Mesendoderm (in vitro differentiated cells): ENCODE data around the gene TRIM33.

ENCODE experiments used
- DNase-seq: peaks from one replicate; pipeline ENCODE4 v3.0.0; 2013
- H2AK5ac ChIP-seq: 2 replicates; pipeline ENCODE4 v1.6.1; 2013; ENCODE audit warnings: low read length, inconsistent platforms
- H2BK120ac ChIP-seq: 2 replicates; pipeline ENCODE4 v1.6.1; 2013; ENCODE audit warnings: low read depth, mild to moderate bottlenecking, low read length, moderate library complexity, mixed read lengths
- H2BK15ac ChIP-seq: replicated peaks from 2 replicates; pipeline ENCODE4 v1.6.1; 2013; ENCODE audit warnings: low read depth, mild to moderate bottlenecking, moderate library complexity
- H2BK5ac ChIP-seq: 2 replicates; pipeline ENCODE4 v1.6.1; 2013; ENCODE audit warnings: low read length, inconsistent platforms
- H3K18ac ChIP-seq: 2 replicates; pipeline ENCODE4 v1.6.1; 2013; ENCODE audit warnings: mild to moderate bottlenecking, low read length, mixed read lengths
- H3K23ac ChIP-seq: one replicate; pipeline ENCODE4 v1.6.1; 2013; ENCODE audit warnings: low read length
- H3K27ac ChIP-seq: 2 replicates; pipeline ENCODE4 v1.5.1; 2013; ENCODE audit warnings: low read depth, mild to moderate bottlenecking, inconsistent platforms, low read length, moderate library complexity
- H3K27me3 ChIP-seq: 2 replicates; pipeline ENCODE4 v1.6.1; 2013; ENCODE audit warnings: low read length, control low read depth, mild to moderate bottlenecking, inconsistent platforms; ENCODE audit not compliant: insufficient read depth, poor library complexity
- H3K36me3 ChIP-seq: 2 replicates; pipeline ENCODE4 v1.6.1; 2013; ENCODE audit warnings: low read length, inconsistent platforms; ENCODE audit not compliant: control insufficient read depth, insufficient read depth
- H3K4ac ChIP-seq: one replicate; pipeline ENCODE4 v1.6.1; 2013; ENCODE audit warnings: low read depth, mild to moderate bottlenecking, low read length, moderate library complexity
- H3K4me1 ChIP-seq: 2 replicates; pipeline ENCODE4 v1.6.1; 2013; ENCODE audit warnings: low read depth, low read length, inconsistent platforms; ENCODE audit not compliant: control insufficient read depth
- H3K4me2 ChIP-seq: 2 replicates; pipeline ENCODE4 v1.6.1; 2013; ENCODE audit warnings: low read length
- H3K4me3 ChIP-seq: 2 replicates; pipeline ENCODE4 v1.5.1; 2013; ENCODE audit warnings: mild to moderate bottlenecking, low read length
- H3K56ac ChIP-seq: one replicate; pipeline ENCODE4 v1.6.1; 2013; ENCODE audit warnings: low read length
- H3K79me1 ChIP-seq: 2 replicates; pipeline ENCODE4 v1.6.1; 2013; ENCODE audit warnings: low read length, inconsistent platforms
- H3K79me2 ChIP-seq: 2 replicates; pipeline ENCODE4 v1.6.1; 2013; ENCODE audit warnings: mild to moderate bottlenecking, low read length; ENCODE audit not compliant: control insufficient read depth, insufficient read depth
- H3K9ac ChIP-seq: 2 replicates; pipeline ENCODE4 v1.6.1; 2013; ENCODE audit warnings: low read length, inconsistent platforms
- H4K5ac ChIP-seq: one replicate; pipeline ENCODE4 v1.6.1; 2013; ENCODE audit warnings: low read length
- H4K8ac ChIP-seq: one replicate; pipeline ENCODE4 v1.6.1; 2013; ENCODE audit warnings: low read depth, mild to moderate bottlenecking, control low read depth, low read length, moderate library complexity
- WGBS: extraction: QIAGEN DNeasy Blood & Tissue Kit; methylation state at CpG from one replicate; pipeline ENCODE4 v1.1.7; 2013; ENCODE audit warnings: low lambda C conversion rate, missing lambda C conversion rate; ENCODE audit not compliant: insufficient coverage; ENCODE audit errors: extremely low coverage; 5-methylcytosine and 5-hydroxymethylcytosine counted together

TRIM33 gene

DNA sequence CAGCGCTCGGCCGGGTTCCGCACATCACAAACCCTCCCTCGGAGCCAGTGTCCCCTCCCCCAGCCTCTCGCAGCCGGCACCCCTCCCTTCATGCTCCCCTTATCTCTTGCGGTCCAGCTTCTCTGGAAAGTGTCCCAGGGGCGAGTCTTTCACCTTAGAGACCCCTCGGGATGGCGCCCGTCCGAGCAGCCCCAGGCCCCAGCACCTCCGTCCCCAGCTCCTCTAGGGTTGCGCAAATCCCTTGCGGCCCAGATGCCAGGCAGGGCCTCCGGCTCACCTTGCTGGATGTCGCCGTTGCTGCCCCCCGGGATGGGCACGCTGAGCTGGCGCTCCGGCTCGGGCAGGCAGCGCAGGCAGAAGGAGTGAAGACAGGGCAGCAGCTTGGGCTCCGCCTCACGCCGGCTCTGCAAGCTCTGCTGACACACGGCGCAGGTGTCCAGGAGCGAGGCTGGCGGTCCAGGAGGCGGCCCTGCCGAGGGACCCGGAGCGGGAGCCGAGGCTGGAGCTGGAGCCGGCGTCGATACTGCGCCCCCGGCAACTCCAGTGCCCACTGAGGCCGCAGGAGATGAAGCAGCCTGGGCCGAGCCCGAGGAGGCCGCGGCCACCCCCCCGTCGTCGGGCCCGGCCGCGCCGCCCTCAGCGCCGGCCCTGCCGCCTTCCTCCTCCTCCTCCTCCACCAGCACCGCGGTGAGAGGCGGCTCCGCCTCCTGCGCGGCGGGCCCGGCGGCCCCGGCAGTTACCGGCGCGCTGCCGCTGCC is 550 bp downstream of the TRIM33 start:
- Histone ChIP-seq H3K79me1 (peaks cover 11% of the 10 kb centered on the region), H3K4ac (peak overlapping the region; percentile 61), H3K56ac (peak overlapping the region; percentile 99), H2BK120ac (no peak overlapping the region), H4K8ac (no peak overlapping the region), H3K4me3 (peak overlapping the region; percentile 87), H3K27me3 (no peaks in the 10 kb centered on the region), H2AK5ac (no peak overlapping the region), H2BK15ac (no peak overlapping the region), H3K79me2 (peaks cover 45% of the 10 kb centered on the region), H3K27ac (peak overlapping the region; percentile 75), H2BK5ac (no peak overlapping the region), H3K36me3 (no peaks in the 10 kb centered on the region), H3K4me1 (peaks cover 13% of the 10 kb centered on the region), H3K4me2 (peak overlapping the region; percentile 98), H3K23ac (peak overlapping the region; percentile 92), H4K5ac (no peak overlapping the region), H3K18ac (peak overlapping the region; percentile 88), H3K9ac (peak overlapping the region; percentile 94)
- no CpG with 5 or more reads among the region's 71 CpGs for WGBS
- peak; percentile 59 for DNase-seq

DNA sequence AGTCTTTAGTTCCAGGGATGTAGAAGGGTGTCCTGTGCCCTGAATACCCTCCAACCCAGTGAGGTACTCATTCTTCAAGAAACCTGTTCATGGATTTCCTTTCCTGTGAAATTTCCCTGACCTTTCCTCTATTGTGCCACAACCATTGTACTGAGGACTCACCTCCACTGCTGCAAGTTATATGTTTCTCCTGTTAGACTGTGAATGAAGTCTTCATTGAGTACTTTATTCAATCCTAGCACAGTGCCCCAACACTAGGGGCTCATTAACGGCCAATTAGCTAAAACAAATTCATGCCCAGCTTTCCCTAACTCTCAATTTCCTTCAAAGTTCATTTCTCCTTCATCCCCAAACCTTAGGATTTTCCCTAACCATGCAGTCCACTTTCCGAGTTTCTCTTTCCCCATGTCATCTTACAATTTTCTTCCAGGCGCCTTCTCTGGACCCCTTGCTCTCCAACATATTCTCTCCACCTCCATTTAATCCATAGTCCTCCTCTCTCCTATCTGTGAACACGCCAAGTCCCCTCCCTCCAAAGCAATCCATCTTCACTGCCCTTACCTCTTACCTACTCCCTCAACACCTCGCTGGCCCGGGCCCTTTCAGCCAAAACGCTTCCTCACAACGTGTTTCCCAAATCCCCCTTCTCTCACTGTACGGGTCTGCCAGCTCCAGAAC is 1.3 kb downstream of the TRIM33 start:
- Histone ChIP-seq H3K23ac (peak overlapping the region; percentile 92), H4K8ac (no peak overlapping the region), H3K4me1 (peaks cover 13% of the 10 kb centered on the region), H2BK5ac (no peak overlapping the region), H2AK5ac (no peak overlapping the region), H3K27ac (no peak overlapping the region), H3K79me2 (peaks cover 52% of the 10 kb centered on the region), H3K4ac (no peak overlapping the region), H3K56ac (peak overlapping the region; percentile 99), H3K36me3 (no peaks in the 10 kb centered on the region), H2BK120ac (no peak overlapping the region), H3K9ac (peak overlapping the region; percentile 94), H3K79me1 (peaks cover 15% of the 10 kb centered on the region), H3K18ac (peak overlapping the region; percentile 88), H3K4me2 (peak overlapping the region; percentile 98), H2BK15ac (no peak overlapping the region), H3K4me3 (peak overlapping the region; percentile 87), H4K5ac (no peak overlapping the region), H3K27me3 (no peaks in the 10 kb centered on the region)
- no CpG with 5 or more reads among the region's 9 CpGs for WGBS
- peak; percentile 46 for DNase-seq

DNA sequence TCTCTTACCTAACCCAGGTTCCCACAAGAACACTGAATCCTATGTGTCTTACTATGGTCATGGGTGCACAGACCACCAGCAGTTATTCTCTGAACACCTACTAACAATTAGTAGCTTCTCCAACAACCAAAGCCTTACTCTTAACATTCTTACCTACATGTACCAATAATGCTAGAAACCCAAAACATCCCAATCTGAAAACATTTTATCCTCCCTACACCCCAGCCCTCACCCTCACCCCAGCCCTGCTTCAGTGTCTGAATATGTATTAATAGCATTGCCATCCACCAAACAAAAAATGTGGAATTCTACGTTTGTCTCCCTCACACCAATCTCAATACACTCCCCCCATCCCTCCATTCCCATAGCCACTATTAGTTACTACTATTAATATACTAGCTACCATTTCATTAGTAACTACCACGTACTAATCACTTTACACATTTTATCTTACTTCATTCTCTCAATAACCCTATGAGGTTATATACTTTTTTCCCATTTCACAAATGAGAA is 2.6 kb downstream of the TRIM33 start:
- H3K79me1 ChIP-seq = peaks cover 15% of the 10 kb centered on the region
- H3K4ac ChIP-seq = no peak overlapping the region
- H3K36me3 ChIP-seq = no peaks in the 10 kb centered on the region
- peaks cover 13% of the 10 kb centered on the region for H3K4me1 ChIP-seq
- no peak overlapping the region for H3K27ac ChIP-seq
- no peak overlapping the region for H3K56ac ChIP-seq
- DNase-seq = no peak
- no peak overlapping the region for H3K18ac ChIP-seq
- no peak overlapping the region for H3K23ac ChIP-seq
- no peak overlapping the region for H2AK5ac ChIP-seq
- H3K27me3 ChIP-seq = no peaks in the 10 kb centered on the region
- WGBS = 100% methylated on average over 2 of the region's 2 CpGs
- no peak overlapping the region for H2BK120ac ChIP-seq
- H4K5ac ChIP-seq = no peak overlapping the region
- H2BK15ac ChIP-seq = no peak overlapping the region
- H3K4me2 ChIP-seq = no peak overlapping the region
- H3K79me2 ChIP-seq = peaks cover 57% of the 10 kb centered on the region
- H3K4me3 ChIP-seq = no peak overlapping the region
- H4K8ac ChIP-seq = no peak overlapping the region
- H3K9ac ChIP-seq = peak overlapping the region; percentile 9
- H2BK5ac ChIP-seq = no peak overlapping the region

DNA sequence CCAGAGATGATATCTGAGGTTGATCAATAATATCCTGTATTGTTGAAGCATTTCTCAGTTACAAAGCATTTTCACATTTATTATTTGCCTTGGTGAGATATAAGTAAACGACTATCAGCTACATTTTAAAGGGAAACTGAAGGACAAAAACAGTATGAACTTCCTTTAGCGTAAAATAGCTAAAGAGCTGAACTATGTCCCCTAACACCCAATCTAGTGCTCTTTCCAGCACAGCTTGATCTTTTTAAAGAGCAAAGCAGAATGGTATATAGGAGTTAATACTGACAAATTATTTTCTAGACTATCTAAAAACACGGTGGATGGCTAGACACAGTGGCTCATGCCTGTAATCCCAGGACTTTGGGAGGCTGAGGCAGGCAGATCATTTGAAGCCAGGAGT is 3.5 kb downstream of the TRIM33 start:
- H3K79me2 ChIP-seq = peaks cover 57% of the 10 kb centered on the region
- H3K27me3 ChIP-seq = no peaks in the 10 kb centered on the region
- no peak overlapping the region for H2AK5ac ChIP-seq
- no peak overlapping the region for H3K23ac ChIP-seq
- WGBS = no CpG with 5 or more reads among the region's 3 CpGs
- no peak overlapping the region for H3K4me2 ChIP-seq
- no peak for DNase-seq
- no peak overlapping the region for H2BK15ac ChIP-seq
- H3K27ac ChIP-seq = no peak overlapping the region
- no peak overlapping the region for H3K9ac ChIP-seq
- no peak overlapping the region for H3K4ac ChIP-seq
- no peak overlapping the region for H2BK5ac ChIP-seq
- H3K79me1 ChIP-seq = peaks cover 15% of the 10 kb centered on the region
- no peak overlapping the region for H2BK120ac ChIP-seq
- H3K18ac ChIP-seq = no peak overlapping the region
- no peaks in the 10 kb centered on the region for H3K36me3 ChIP-seq
- H4K8ac ChIP-seq = no peak overlapping the region
- H3K4me1 ChIP-seq = peaks cover 13% of the 10 kb centered on the region
- H3K4me3 ChIP-seq = no peak overlapping the region
- H4K5ac ChIP-seq = no peak overlapping the region
- H3K56ac ChIP-seq = no peak overlapping the region

DNA sequence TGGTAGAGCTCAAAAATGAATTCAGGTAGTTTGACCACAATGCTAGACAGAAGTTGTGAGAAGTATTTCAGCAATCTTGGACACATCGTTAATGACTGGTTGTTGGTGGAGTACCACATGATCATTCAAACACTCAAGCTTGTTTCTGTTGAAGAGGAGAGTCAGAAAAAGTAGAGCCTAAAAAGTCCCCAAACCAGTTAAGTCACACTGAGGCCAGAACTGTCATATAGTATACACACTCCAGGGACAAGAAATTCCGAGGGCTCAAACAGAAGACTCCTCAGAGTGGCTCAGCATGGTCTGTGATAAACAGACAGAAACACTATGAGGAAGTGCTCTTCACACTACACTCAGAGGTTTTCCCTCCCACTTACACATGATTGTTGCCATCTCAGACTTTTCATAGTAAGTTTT is 5.8 kb downstream of the TRIM33 start:
- Histone ChIP-seq H3K56ac (no peak overlapping the region), H3K9ac (no peak overlapping the region), H3K79me1 (peaks cover 15% of the 10 kb centered on the region), H3K18ac (no peak overlapping the region), H3K4me1 (peaks cover 13% of the 10 kb centered on the region), H3K4me2 (no peak overlapping the region), H4K5ac (no peak overlapping the region), H3K4ac (no peak overlapping the region), H3K27ac (no peak overlapping the region), H3K27me3 (no peaks in the 10 kb centered on the region), H3K4me3 (no peak overlapping the region), H2BK15ac (no peak overlapping the region), H2AK5ac (no peak overlapping the region), H2BK120ac (no peak overlapping the region), H4K8ac (no peak overlapping the region), H3K36me3 (no peaks in the 10 kb centered on the region), H3K23ac (no peak overlapping the region), H2BK5ac (no peak overlapping the region), H3K79me2 (peaks cover 61% of the 10 kb centered on the region)
- no CpG with 5 or more reads among the region's 2 CpGs for WGBS
- DNase-seq = no peak
